HL-60 (cell line): ENCODE results near the gene SP9.

Experiments
- CTCF ChIP-seq: IDR thresholded peaks from one replicate; pipeline ENCODE4 v1.5.1; 2011; ENCODE audit warnings: low read length, control low read depth, inconsistent platforms; ENCODE audit not compliant: insufficient read depth
- GABPA ChIP-seq: IDR thresholded peaks from 2 replicates; pipeline ENCODE4 v1.6.1; 2012; ENCODE audit warnings: low read depth
- POLR2AphosphoS5 ChIP-seq: IDR thresholded peaks from 2 replicates; pipeline ENCODE4 v1.6.1; 2012; ENCODE audit warnings: low read depth
- REST ChIP-seq: IDR thresholded peaks from 2 replicates; pipeline ENCODE4 v1.6.1; 2012; ENCODE audit warnings: low read depth; ENCODE audit not compliant: insufficient replicate concordance
- SPI1 ChIP-seq: IDR thresholded peaks from 2 replicates; pipeline ENCODE4 v1.6.1; 2012; ENCODE audit warnings: low read depth, mild to moderate bottlenecking, borderline replicate concordance

GRCh38 chr2:174364628-174365027, 29.9 kb downstream of the SP9 start:
- TF ChIP-seq POLR2AphosphoS5 (no peak), CTCF (no peak), GABPA (no peak), SPI1 (no peak), REST (no peak)
